HG02970 (cell line): Measurements from ENCODE around the gene MAD1L1.

ENCODE experiments used
- ATAC-seq: cut with Tn5 transposase; IDR thresholded peaks from one replicate; pipeline ENCODE4 v1.9.1; 2021; ENCODE audit warnings: mild to moderate bottlenecking, moderate library complexity, moderate number of reproducible peaks; ENCODE audit not compliant: unreplicated experiment, low FRiP score

The MAD1L1 gene

GRCh38 chr7:2109251-2109872, 123.4 kb downstream of the MAD1L1 start:
- no peak for ATAC-seq

- no peak for ATAC-seq
Observed at GRCh38 chr7:2108501-2109250, 124.1 kb downstream of the MAD1L1 start.

- no peak for ATAC-seq
Observed at GRCh38 chr7:2108071-2108455, 124.7 kb downstream of the MAD1L1 start.

- no peak for ATAC-seq
Observed at GRCh38 chr7:2107386-2108070, 125.2 kb downstream of the MAD1L1 start.

GRCh38 chr7:2106924-2107323, 125.8 kb downstream of the MAD1L1 start:
- ATAC-seq = no peak

GRCh38 chr7:2106440-2106839, 126.3 kb downstream of the MAD1L1 start:
- no peak for ATAC-seq

- no peak for ATAC-seq
Observed at GRCh38 chr7:2105917-2106316, 126.8 kb downstream of the MAD1L1 start.

- ATAC-seq = no peak
Observed at GRCh38 chr7:2105280-2105679, 127.5 kb downstream of the MAD1L1 start.

- ATAC-seq = no peak
Observed at GRCh38 chr7:2104716-2105115, 128.0 kb downstream of the MAD1L1 start.

- ATAC-seq = no peak
Observed at GRCh38 chr7:2104107-2104710, 128.5 kb downstream of the MAD1L1 start.

- no peak for ATAC-seq
Observed at GRCh38 chr7:2103071-2103898, 129.5 kb downstream of the MAD1L1 start.

- no peak for ATAC-seq
Observed at GRCh38 chr7:2102375-2102723, 130.4 kb downstream of the MAD1L1 start.

GRCh38 chr7:2101630-2102374, 130.9 kb downstream of the MAD1L1 start:
- no peak for ATAC-seq

GRCh38 chr7:2100278-2101208, 132.2 kb downstream of the MAD1L1 start:
- no peak for ATAC-seq

- no peak for ATAC-seq
Observed at GRCh38 chr7:2099048-2099957, 133.4 kb downstream of the MAD1L1 start.

GRCh38 chr7:2098496-2098895, 134.2 kb downstream of the MAD1L1 start:
- no peak for ATAC-seq

GRCh38 chr7:2098056-2098455, 134.7 kb downstream of the MAD1L1 start:
- ATAC-seq = no peak

- no peak for ATAC-seq
Observed at GRCh38 chr7:2097492-2097891, 135.3 kb downstream of the MAD1L1 start.
